GM21528 (cell line): ENCODE measurements around the gene OR10K2.

Experiments
- ATAC-seq: cut with Tn5 transposase; IDR thresholded peaks from one replicate; pipeline ENCODE4 v1.9.1; 2021; ENCODE audit warnings: mild to moderate bottlenecking, moderate library complexity; ENCODE audit not compliant: unreplicated experiment, low FRiP score

Gene OR10K2

GRCh38 chr1:158371188-158371953 is 54.7 kb downstream of the OR10K2 start:
- peak; percentile 95 for ATAC-seq
